GM12874 (cell line): ENCODE measurements around the gene LMO2.

Source experiments
- TF ChIP-seq, protein P1 (sequence below): IDR thresholded peaks from 2 replicates; pipeline ENCODE4 v1.5.1; 2011; ENCODE audit warnings: low read depth, mild to moderate bottlenecking, control low read depth, low read length, moderate library complexity; ENCODE audit not compliant: insufficient read depth

LMO2 gene

DNA sequence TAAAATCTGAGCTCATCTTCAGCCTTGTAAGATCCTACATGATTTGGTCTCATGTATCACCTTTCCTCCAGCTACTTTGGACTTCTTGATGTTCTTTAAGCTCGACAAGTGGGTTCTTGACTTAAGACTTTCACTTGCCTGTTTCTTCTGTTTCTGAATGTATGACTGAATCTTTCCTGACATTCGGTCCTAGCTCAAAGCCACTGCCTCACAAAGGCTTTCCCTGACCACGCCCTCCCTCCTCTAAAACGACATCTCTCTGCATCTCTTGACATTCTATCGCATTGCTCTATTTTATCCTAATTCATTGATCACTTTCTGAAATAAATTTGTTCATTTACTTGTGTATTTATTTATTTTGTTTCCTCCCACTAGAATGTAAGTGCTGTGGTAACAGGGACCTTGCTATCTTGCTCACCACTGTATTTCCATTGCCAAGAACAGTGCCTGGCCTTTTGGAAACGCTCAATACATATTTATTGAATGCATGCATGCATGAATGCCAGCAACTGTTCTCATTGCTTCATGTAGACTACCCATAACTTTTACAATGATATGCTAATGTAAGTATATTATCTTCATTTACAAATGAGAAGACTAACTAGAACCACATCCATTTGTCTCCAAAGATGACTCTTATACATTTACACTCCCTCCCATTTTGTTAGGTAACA, 43.0 kb downstream of the LMO2 start:
- TF ChIP-seq, protein P1, sequence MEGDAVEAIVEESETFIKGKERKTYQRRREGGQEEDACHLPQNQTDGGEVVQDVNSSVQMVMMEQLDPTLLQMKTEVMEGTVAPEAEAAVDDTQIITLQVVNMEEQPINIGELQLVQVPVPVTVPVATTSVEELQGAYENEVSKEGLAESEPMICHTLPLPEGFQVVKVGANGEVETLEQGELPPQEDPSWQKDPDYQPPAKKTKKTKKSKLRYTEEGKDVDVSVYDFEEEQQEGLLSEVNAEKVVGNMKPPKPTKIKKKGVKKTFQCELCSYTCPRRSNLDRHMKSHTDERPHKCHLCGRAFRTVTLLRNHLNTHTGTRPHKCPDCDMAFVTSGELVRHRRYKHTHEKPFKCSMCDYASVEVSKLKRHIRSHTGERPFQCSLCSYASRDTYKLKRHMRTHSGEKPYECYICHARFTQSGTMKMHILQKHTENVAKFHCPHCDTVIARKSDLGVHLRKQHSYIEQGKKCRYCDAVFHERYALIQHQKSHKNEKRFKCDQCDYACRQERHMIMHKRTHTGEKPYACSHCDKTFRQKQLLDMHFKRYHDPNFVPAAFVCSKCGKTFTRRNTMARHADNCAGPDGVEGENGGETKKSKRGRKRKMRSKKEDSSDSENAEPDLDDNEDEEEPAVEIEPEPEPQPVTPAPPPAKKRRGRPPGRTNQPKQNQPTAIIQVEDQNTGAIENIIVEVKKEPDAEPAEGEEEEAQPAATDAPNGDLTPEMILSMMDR, result no peak

DNA sequence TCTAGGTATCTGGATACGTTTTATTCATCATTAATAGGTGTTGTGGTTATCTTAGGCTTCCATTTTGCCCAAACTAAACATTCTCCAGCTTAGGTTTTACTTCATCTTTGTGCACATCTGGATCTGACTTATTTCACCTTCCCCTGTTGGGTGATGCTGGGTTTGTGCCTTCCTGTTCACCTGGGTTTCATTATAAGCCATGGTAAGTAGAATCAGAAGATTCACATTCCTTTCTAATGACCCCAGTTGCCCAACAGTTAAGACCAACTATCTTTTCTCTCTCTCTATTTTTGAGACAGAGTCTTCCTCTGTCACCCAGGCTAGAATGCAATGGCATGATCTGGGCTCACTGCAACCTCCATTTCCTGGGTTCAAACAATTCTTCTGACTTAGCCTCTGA, 44.6 kb downstream of the LMO2 start:
- TF ChIP-seq, protein P1, result no peak

GRCh38 chr11:33844236-33844635, 47.6 kb downstream of the LMO2 start:
- TF ChIP-seq, protein P1, result no peak

- TF ChIP-seq, protein P1, result no peak
These were observed 48.9 kb downstream of the LMO2 start for GRCh38 chr11:33843018-33843417.

GRCh38 chr11:33842236-33842915, 49.5 kb downstream of the LMO2 start:
- TF ChIP-seq, protein P1, result no peak

GRCh38 chr11:33835143-33835878, 56.6 kb downstream of the LMO2 start:
- TF ChIP-seq, protein P1, result no peak

- TF ChIP-seq, protein P1, result no peak
These were observed 59.2 kb downstream of the LMO2 start for GRCh38 chr11:33832676-33833075.
